GM18907 (cell line): ENCODE results near the gene CFAP45.

Experiments
- ATAC-seq: cut with Tn5 transposase; IDR thresholded peaks from one replicate; pipeline ENCODE4 v1.9.1; 2021; ENCODE audit warnings: mild to moderate bottlenecking, moderate library complexity; ENCODE audit not compliant: unreplicated experiment

Gene CFAP45, protein sequence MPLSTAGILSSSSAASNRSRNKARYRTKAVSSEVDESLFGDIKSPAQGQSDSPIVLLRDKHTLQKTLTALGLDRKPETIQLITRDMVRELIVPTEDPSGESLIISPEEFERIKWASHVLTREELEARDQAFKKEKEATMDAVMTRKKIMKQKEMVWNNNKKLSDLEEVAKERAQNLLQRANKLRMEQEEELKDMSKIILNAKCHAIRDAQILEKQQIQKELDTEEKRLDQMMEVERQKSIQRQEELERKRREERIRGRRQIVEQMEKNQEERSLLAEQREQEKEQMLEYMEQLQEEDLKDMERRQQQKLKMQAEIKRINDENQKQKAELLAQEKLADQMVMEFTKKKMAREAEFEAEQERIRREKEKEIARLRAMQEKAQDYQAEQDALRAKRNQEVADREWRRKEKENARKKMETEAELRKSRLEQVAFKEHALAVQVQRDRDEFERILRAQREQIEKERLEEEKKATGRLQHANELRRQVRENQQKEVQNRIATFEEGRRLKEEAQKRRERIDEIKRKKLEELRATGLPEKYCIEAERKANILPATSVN

DNA sequence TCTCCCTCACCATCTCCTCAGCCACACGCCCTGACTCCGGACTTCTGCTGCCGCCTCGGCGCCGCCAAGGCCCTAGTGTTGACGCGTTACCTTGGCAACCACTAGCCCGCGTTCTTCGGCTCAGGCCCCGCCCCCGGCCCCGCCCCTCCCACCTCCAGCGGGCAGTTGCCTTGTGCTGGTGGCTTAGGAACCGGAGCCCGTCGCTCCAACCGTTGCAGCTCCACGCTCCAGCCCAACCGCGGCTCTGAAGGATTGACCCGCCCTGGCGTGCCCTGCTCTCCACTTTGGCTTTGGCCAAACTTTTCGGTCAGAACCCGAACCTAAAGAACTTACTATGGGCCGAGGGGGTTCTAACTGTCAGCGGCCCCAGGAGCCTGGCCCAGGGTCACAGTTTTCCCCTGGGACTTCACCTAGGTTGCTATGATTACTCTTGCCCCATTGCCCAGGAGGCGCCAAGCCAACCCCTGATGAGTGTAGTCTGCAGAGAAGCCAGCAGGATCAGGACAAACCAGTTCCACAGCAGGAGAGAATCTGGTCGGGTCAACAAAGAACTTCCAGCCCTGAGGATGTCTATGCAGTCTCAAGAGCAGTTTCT lies at the start of gene CFAP45:
TSS of gene CFAP45 (minus strand) at position 80 of the 595 bp plus-strand sequence. CDS start at position 13, 67 bp downstream.
- ATAC-seq, result no peak

GRCh38 chr1:159949123-159949522 lies 49.2 kb upstream of the CFAP45 start:
- ATAC-seq, result no peak

DNA sequence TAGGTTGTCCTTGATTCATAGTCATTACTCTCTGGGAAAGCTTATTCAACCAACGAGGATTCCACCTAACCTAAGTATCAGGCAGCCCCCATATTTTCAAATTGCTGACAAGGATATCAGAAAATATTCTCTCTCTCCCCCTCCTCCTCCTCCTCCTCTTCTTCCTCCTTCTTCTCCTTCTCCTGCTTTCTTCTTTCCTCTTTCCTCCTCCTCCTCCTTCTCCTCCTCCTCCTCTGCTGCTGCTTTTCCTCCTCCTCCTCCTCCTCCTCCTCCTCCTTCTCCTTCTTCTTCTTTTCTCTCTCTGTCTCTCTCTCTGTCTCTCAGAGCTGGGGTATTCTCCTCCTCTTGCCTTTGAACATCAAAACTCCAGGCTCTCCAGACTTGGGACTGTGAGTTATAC lies 48.0 kb upstream of the CFAP45 start:
- no peak for ATAC-seq

GRCh38 chr1:159946242-159947187 lies 46.5 kb upstream of the CFAP45 start:
- no peak for ATAC-seq

- peak; percentile 69 for ATAC-seq
Measured at GRCh38 chr1:159945483-159946241, 45.7 kb upstream of the CFAP45 start, which contains the start of gene IGSF9. TSS of gene IGSF9 (minus strand) at chr1:159945613. CDS start at chr1:159943454, 2,159 bp downstream.

GRCh38 chr1:159944623-159945455 lies 44.9 kb upstream of the CFAP45 start:
- no peak for ATAC-seq

DNA sequence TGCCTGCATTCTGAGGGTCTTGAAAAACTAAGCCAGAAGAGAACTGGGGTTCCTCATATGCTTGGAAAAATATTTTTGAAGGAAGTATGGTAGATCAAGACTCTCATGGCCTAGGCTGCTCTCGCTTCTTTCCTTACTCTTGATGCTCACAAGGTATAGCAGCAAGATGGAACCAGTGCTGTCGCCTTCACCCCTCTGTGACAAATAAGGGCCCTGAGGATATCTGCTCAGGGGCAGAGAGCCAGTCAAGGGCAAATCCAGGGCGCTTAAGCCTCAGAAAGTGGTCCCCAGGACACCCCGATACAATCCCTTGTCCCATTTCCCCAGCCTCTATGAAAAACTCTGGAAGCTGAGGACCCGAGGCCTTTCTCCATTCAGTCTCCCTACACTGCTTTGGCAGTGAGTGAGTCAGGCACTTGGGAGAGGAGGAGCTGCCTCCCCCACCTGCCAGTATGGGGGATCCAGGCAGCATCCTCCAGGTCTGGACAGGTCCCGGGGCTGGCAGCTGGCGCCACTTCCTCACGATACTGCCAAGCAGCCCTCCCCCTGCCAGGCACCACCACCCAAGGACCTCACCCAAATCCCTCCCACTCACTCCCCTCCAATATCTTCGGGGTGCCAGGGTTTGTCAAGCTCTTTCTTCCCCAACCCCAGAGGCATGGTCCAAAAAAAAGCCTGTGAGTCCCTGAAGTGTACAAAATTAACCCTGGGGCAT lies 44.1 kb upstream of the CFAP45 start:
- no peak for ATAC-seq

DNA sequence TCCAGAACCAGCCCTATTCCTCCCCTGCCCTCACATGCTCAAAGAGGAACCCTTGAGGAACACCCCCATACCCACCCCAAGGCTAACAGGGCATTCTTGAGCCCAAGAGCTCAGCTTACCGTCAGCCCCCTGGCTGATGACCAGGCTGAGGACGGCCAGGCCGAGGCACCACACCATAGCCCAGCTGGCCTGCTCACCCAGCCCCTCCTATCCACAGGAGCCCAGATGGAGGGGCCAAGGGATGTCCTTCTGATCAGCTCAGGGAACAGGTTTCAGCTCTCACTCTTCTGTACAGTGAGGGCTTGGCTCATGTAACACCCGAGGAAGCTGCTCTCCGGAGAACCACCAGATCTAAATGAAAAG lies 43.3 kb upstream of the CFAP45 start:
- ATAC-seq, result no peak

- ATAC-seq, result no peak
Measured at GRCh38 chr1:159942632-159943277, 42.8 kb upstream of the CFAP45 start.

GRCh38 chr1:159941591-159942560 lies 41.9 kb upstream of the CFAP45 start:
- ATAC-seq, result no peak

DNA sequence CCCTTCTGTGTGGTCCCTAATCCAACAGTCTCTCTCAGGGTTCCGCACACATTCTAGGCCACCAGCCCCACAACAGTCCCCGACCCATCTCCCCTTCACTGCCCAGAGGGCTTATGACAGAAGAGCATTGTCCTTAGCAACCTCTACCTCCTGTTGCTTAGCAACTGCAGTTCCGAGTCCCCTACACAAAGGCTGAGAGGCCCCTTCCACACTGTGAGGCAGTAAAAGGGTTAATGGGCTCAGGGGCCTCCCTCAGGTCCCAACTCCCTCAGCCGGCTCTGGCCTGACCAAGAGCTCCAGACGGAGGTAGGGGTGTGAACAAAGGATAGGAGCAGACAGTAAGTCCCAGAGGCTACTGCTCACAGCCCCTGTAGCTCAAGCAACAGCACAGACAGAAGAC lies 41.2 kb upstream of the CFAP45 start:
- ATAC-seq, result no peak

DNA sequence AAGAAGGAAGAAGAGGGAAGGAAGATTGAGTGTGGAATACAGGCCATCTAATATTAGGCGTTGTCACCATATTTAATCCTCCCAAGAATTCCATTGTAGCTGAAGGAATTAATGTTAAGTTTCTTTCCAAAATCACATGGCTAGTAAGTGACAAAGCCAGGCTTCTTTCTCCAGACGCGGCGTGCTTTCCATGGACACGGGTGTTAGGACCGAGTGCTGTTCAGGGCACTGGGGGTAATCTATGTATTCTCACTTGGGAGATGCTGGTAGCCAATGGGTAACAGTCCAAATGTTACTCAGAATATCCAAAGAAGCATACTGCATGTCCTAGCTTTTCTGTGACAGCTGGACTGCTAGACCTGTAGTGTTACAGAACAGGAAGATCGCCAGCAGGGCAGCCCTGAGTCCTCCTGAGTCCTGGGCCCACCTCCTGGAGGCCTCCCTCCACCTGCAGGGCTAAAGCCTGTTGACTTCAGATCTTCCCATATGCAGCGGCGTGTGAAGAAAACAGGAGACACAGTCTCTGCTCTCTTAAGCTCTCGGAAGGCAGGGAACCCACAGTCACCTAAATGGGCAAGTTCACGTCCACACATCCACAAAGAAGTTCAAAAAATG lies 40.1 kb upstream of the CFAP45 start:
- ATAC-seq, result no peak

DNA sequence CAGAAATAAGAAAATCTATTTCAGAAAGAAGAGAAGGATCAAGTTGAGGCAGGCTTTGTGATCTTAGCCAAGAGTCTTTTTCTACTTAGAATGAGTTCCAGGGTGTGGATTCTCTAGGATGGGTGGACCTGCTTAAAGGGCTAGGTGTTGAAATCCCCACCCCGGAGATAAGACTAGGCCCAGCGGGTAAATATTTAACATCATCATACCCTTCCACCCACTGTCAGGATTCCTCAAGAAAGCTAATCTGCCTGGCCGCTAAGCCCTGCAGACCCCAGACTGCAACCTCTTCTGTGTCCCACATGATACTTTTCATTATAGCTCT lies 39.7 kb upstream of the CFAP45 start:
- ATAC-seq, result no peak

- no peak for ATAC-seq
Measured at GRCh38 chr1:159938905-159939677, 39.1 kb upstream of the CFAP45 start.

- ATAC-seq, result no peak
Measured at GRCh38 chr1:159938211-159938852, 38.4 kb upstream of the CFAP45 start.
